ENCODE results near the gene EXOC3L4. TPM values are rescaled to one million over a fixed set of nuclear protein-coding genes. Genes with fewer than 3 reads are reported as not detected.

The EXOC3L4 gene
- total RNA-seq, 3 donors from 2014 or later, result 16.7 to 29.1 (median 26.1) TPM

DNA sequence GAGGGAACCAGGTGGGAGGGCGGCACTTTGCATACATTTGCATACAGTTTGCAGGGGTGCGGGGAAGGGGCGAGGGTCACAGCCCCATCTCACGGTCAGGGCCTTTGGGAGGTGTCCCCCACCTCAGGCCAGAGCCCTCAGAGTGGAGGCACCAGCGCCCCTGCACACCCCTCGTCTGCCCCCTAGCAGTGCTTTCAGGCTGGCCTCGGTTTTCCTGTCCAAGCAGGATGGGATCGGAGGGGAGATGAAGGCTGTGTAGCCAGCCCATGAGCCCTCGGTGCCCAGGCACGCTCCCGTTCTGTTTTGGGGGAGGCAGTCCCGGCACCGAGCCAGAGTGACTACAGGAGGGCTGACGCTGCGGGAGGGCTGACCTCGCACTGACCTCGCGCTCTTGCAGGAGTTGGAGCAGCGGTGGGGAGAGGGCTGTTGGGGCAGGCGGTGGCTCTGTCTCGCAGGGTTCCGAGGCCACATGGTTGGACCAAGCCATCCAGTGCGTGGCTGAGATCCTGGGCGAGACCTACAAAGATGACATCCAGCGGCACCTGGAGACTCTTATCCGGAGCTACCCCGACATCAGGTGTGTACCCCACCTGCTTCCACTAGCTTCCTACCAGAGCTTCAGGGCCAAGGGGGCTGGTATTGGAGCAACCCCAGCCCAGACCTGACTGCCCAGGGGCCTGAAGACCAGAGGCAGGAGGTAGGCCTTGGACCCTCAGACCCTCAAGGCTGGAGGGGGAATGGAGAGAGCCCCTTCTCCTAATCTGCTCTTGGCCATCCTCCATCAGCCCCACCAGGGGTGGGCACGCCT, 13.6 kb downstream of the EXOC3L4 start:
- Histone ChIP-seq H3K4me1 (ENCODE audit: low read depth) (peaks cover 24% of the 10 kb centered on the region), H3K36me3 (ENCODE audit: low read depth) (no peaks in the 10 kb centered on the region), H3K9me3 (no peaks in the 10 kb centered on the region), H3K4me3 (no peak overlapping the region)
- TF ChIP-seq, protein P1, sequence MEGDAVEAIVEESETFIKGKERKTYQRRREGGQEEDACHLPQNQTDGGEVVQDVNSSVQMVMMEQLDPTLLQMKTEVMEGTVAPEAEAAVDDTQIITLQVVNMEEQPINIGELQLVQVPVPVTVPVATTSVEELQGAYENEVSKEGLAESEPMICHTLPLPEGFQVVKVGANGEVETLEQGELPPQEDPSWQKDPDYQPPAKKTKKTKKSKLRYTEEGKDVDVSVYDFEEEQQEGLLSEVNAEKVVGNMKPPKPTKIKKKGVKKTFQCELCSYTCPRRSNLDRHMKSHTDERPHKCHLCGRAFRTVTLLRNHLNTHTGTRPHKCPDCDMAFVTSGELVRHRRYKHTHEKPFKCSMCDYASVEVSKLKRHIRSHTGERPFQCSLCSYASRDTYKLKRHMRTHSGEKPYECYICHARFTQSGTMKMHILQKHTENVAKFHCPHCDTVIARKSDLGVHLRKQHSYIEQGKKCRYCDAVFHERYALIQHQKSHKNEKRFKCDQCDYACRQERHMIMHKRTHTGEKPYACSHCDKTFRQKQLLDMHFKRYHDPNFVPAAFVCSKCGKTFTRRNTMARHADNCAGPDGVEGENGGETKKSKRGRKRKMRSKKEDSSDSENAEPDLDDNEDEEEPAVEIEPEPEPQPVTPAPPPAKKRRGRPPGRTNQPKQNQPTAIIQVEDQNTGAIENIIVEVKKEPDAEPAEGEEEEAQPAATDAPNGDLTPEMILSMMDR (IDR thresholded peaks at IDR 0.05), result no peak
- DNase-seq (no peak), ATAC-seq (no peak)
- intact Hi-C loops (cut with DNase I, micrococcal nuclease), result loop anchor here in 1 of 2 donors (5.0 to 10.0 kb wide), 2 partner anchors 77 to 184 kb away; no protein-coding TSS in a partner anchor

DNA sequence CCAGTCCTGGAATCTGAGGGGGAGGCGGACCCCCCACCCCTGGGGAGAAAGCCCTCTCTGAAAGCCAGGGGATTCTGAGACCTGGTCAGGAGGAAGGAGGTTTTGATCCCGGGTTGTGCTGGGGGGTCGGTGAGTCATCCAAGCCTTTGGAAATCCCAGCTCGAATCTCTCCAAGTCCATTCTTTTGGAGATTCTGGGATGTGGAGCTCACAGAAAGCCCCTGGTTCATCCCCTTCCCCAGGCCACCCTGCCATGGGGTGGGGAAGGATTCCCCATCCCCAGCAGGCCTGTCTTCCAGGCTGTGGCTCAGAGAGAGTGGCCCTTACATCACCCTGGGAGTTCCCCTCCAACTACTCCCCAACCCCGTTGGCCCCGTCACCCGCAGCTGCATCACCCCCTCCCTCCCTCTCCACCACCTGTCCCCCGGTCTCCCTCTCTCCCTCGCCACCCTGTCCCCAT, 14.3 kb downstream of the EXOC3L4 start:
- TF ChIP-seq, protein P1 (IDR thresholded peaks at IDR 0.05), result no peak
- ATAC-seq (no peak), DNase-seq (peak in 1 of 3 donors; percentile 36)
- Histone ChIP-seq H3K9me3 (no peaks in the 10 kb centered on the region), H3K4me1 (ENCODE audit: low read depth) (peaks cover 18% of the 10 kb centered on the region), H3K36me3 (ENCODE audit: low read depth) (no peaks in the 10 kb centered on the region), H3K4me3 (no peak overlapping the region)
- intact Hi-C loops (cut with DNase I, micrococcal nuclease), result loop anchor here in 1 of 2 donors (5.0 to 10.0 kb wide), 2 partner anchors 76 to 184 kb away; no protein-coding TSS in a partner anchor

DNA sequence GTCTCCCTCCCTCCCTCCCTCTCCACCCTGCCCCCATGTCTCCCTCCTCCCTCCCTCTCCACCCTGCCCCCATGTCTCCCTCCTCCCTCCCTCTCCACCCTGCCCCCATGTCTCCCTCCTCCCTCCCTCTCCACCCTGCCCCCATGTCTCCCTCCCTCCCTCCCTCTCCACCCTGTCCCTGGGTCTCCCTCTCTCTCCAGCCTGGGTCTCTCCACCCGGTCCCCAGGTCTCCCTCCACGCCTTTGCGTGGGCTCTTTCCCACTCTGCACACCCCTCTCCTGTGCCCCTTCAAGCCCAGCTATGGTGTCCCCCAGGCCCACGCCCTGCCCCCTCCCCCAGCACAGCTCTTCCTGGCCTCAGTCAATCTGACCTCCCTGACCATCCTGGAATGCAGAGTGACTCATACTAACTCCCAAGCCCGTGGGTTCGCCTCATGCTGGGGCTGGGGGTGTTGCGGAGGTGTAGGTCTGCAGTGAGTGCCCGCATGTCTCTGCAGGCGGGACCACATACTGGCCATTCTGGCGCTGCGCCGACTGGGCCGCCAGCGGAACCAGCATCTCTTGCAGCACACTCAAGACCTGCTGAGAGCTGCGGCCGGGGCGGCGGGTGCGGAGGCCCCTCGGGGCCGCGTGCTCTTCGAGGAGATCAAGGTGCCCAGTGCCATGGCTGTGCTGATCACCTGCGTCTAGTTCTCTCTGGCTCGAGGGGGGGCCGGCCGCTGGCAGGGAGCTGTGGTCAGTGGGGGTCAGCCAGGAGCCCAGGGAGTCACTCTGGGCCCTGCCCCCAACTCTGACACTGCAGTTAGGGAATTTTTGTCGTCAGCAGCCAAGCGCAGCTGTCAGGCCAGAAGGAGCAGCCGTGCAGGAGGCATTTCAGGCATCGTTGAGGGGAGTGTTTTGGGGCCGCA, 15.3 kb downstream of the EXOC3L4 start:
- no peaks in the 10 kb centered on the region for H3K9me3 ChIP-seq
- ATAC-seq (no peak), DNase-seq (peak in 2 of 3 donors; percentile 50)
- TF ChIP-seq, protein P1 (IDR thresholded peaks at IDR 0.05), result no peak
- no peaks in the 10 kb centered on the region for H3K36me3 ChIP-seq (ENCODE audit: low read depth)
- H3K4me3 ChIP-seq, result no peak overlapping the region
- H3K4me1 ChIP-seq (ENCODE audit: low read depth), result peaks cover 9% of the 10 kb centered on the region
- intact Hi-C loops (cut with DNase I, micrococcal nuclease), result loop anchor here in 1 of 2 donors (5.0 to 10.0 kb wide), 2 partner anchors 75 to 183 kb away; no protein-coding TSS in a partner anchor

DNA sequence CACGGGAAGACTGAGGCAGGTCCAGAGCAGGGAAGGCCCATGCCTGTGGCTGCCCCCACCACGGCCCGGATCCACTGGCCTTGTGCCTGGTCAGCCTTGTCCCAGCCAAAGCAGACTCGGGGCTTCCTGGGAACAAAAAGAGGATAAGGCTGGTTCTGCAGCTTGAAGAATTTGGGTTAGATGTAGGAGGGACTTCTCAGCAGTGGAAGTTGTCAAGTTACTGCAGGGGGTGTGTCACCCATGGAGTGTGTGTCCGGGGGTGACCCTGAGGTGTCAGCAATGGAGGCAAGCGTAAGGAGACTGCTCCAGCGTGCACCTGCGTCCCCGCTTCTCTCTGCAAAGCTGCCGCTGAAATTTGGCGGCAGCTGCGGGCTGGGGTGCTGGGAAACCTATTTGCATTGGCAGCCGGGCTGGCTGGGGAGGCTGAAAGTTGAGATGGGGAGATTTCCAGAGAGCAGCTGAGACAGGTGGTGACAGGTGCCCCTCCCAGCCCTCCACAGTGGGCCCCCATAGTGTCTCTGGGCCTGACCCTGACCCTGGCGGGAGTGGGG, 16.2 kb downstream of the EXOC3L4 start:
- Histone ChIP-seq H3K9me3 (no peaks in the 10 kb centered on the region), H3K4me3 (no peak overlapping the region), H3K36me3 (ENCODE audit: low read depth) (no peaks in the 10 kb centered on the region), H3K4me1 (ENCODE audit: low read depth) (peaks cover 15% of the 10 kb centered on the region)
- intact Hi-C loops (cut with DNase I, micrococcal nuclease), result no loop called here
- DNase-seq (peak in 1 of 3 donors; percentile 37), ATAC-seq (no peak)
- TF ChIP-seq, protein P1 (IDR thresholded peaks at IDR 0.05), result no peak

DNA sequence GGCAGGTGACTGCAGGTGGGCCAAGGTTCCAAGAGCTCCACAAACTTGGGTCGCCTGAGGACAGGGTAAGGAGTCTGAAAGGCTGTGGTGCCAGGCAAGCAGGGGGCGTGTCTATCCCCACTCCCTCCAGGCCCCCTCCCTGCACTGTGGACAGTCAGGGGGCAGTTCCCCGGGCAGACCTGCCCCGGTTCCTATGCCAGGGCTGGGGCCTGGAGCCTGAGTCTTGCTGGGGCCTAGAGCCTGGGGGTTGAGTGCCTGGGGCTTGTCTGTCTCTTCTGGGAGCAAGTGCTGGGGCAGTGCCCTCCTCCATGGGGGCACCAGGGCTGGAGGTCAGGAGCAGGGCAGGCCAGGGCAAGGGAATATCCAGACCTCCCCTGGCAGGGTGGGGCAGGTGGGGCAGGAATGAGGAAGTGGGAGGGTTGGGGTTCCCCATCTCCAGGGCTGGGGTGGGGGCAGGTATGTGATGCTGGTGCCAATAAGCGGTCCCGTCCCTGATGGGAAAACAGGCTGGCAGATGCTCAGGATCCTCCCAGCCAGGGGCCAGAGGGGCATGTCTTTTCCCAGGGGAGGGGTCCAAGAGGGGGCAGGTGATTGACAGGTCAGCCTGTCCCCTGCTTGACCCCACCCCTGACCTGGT, 16.8 kb downstream of the EXOC3L4 start:
- peaks cover 15% of the 10 kb centered on the region for H3K4me1 ChIP-seq (ENCODE audit: low read depth)
- no peaks in the 10 kb centered on the region for H3K9me3 ChIP-seq
- TF ChIP-seq, protein P1 (IDR thresholded peaks at IDR 0.05), result no peak
- H3K4me3 ChIP-seq, result no peak overlapping the region
- intact Hi-C loops (cut with DNase I, micrococcal nuclease), result no loop called here
- ATAC-seq (peak; percentile 12), DNase-seq (peak in 1 of 3 donors; percentile 42)
- H3K36me3 ChIP-seq (ENCODE audit: low read depth), result no peaks in the 10 kb centered on the region
